ENCODE results near the gene ALK.

Gene ALK

DNA sequence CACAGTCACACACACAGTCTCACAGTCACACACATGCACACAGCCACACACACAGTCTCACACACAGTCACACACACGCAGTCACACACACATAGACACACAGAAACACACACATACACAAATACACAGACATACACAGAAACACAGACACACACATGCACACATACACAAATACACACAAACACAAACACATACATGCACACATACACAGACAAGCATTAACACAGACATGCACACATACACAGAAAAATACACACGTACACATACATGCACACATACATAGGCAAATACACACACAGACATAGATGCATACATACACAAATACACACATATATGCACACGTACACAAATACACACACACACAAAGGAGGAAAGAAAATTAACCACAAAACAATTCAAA is 150.5 kb downstream of the ALK start:
- Histone ChIP-seq H3K9ac (ENCODE audit: insufficient read length, low read depth) (no peak overlapping the region), H3K4me1 (ENCODE audit: insufficient read depth, insufficient read length) (no peaks in the 10 kb centered on the region), H3K36me3 (ENCODE audit: insufficient read depth, insufficient read length, low read length) (no peaks in the 10 kb centered on the region), H3K9me3 (ENCODE audit: insufficient read depth, low read length) (no peaks in the 10 kb centered on the region), H3K4me3 (ENCODE audit: insufficient read length, low read depth) (no peak overlapping the region), H3K27me3 (ENCODE audit: insufficient read depth, insufficient read length) (no peaks in the 10 kb centered on the region)
- TF ChIP-seq YY1 (IDR thresholded peaks at IDR 0.05; ENCODE audit: insufficient read depth, insufficient read length), result no peak
- TF ChIP-seq SUZ12 (IDR thresholded peaks at IDR 0.05; ENCODE audit: extremely low read depth, insufficient read depth, insufficient read length), result no peak
- TF ChIP-seq ZNF274 (IDR thresholded peaks at IDR 0.05; ENCODE audit: low read depth, low read length), result no peak
- DNase-seq (ENCODE audit: low read depth, low spot score), result no peak

DNA sequence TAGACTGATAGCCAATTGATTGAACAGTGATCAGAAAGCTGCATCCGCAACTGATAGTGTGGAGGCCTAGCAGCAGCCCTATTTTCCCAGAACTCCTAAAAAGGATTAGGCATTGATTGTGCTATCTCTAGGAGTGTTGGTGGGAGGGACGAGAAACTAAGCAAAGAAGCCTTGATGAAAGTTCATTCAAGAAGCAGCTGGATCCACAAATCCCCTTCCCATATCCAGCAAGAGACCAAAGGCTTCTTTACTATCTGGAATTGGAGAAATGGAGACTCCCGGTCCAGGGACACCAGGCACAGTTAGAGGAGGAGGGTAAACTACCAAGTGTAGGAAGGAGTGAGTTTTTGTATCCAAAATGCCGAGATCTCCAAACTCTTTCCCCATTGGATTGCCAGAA is 151.5 kb downstream of the ALK start:
- no peak for DNase-seq (ENCODE audit: low read depth, low spot score)
- TF ChIP-seq SUZ12 (IDR thresholded peaks at IDR 0.05; ENCODE audit: extremely low read depth, insufficient read depth, insufficient read length) (no peak), YY1 (IDR thresholded peaks at IDR 0.05; ENCODE audit: insufficient read depth, insufficient read length) (no peak), ZNF274 (IDR thresholded peaks at IDR 0.05; ENCODE audit: low read depth, low read length) (no peak)
- no peaks in the 10 kb centered on the region for H3K9me3 ChIP-seq (ENCODE audit: insufficient read depth, low read length)
- no peak overlapping the region for H3K4me3 ChIP-seq (ENCODE audit: insufficient read length, low read depth)
- H3K4me1 ChIP-seq (ENCODE audit: insufficient read depth, insufficient read length), result no peaks in the 10 kb centered on the region
- no peaks in the 10 kb centered on the region for H3K27me3 ChIP-seq (ENCODE audit: insufficient read depth, insufficient read length)
- no peak overlapping the region for H3K9ac ChIP-seq (ENCODE audit: insufficient read length, low read depth)
- no peaks in the 10 kb centered on the region for H3K36me3 ChIP-seq (ENCODE audit: insufficient read depth, insufficient read length, low read length)

DNA sequence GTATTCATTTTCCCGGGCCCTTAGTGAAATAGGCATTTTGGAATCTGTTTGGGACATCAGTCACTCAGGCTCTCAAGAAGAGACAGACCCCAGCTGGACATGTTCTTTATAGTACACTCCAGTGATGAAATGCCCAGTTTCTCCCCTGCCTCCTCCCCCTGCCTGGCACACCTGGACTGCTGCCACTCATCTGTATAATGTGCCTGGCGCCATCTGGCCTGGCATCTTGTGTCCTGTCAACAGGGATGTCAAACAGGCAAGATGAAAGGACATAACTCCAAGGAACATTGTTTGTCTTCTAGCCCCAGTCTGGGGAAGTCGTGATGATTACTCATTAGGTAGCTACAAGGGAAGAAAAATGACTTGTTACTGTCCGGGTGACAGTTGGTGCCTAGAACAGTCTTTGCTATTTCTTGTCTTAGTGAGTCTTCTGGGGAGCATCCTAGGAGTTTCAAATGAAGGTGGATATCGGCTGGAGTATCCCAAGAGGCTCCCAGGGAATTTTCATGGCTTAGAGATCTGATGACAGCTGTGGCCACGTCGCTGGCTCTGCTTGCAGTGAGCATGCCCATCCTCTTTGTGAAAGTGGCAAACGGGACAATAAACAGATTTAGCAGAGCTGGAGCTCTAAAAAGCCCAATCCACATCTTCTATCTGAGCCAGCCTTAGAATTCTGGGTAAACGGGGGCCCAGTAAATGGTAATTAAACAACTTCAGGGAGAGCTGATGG is 153.6 kb downstream of the ALK start:
- no peaks in the 10 kb centered on the region for H3K36me3 ChIP-seq (ENCODE audit: insufficient read depth, insufficient read length, low read length)
- H3K27me3 ChIP-seq (ENCODE audit: insufficient read depth, insufficient read length), result no peaks in the 10 kb centered on the region
- no peaks in the 10 kb centered on the region for H3K4me1 ChIP-seq (ENCODE audit: insufficient read depth, insufficient read length)
- DNase-seq (ENCODE audit: low read depth, low spot score), result no peak
- TF ChIP-seq YY1 (IDR thresholded peaks at IDR 0.05; ENCODE audit: insufficient read depth, insufficient read length), result no peak
- no peak for TF ChIP-seq ZNF274 (IDR thresholded peaks at IDR 0.05; ENCODE audit: low read depth, low read length)
- no peak for TF ChIP-seq SUZ12 (IDR thresholded peaks at IDR 0.05; ENCODE audit: extremely low read depth, insufficient read depth, insufficient read length)
- H3K9ac ChIP-seq (ENCODE audit: insufficient read length, low read depth), result no peak overlapping the region
- H3K4me3 ChIP-seq (ENCODE audit: insufficient read length, low read depth), result no peak overlapping the region
- no peaks in the 10 kb centered on the region for H3K9me3 ChIP-seq (ENCODE audit: insufficient read depth, low read length)

DNA sequence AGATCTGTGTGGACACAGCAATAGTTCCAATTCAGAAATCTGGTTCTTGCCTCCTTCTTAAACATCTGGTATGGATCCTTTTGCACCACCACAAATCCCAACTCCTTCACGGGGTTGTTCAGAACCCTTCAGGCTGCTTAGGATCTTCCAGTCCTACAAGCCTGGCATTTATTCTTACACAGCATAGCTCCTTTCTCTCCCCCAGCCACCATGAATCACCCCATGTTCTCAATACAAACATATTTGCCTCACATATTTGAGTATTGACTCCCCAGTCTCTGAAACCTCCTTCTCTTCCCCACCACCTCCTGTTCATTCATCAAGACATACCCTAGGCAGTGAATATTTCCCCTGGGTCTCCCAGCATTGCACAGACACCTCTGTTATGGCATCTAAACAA is 155.2 kb downstream of the ALK start:
- TF ChIP-seq YY1 (IDR thresholded peaks at IDR 0.05; ENCODE audit: insufficient read depth, insufficient read length) (no peak), SUZ12 (IDR thresholded peaks at IDR 0.05; ENCODE audit: extremely low read depth, insufficient read depth, insufficient read length) (no peak), ZNF274 (IDR thresholded peaks at IDR 0.05; ENCODE audit: low read depth, low read length) (no peak)
- Histone ChIP-seq H3K36me3 (ENCODE audit: insufficient read depth, insufficient read length, low read length) (no peaks in the 10 kb centered on the region), H3K9me3 (ENCODE audit: insufficient read depth, low read length) (no peaks in the 10 kb centered on the region), H3K4me1 (ENCODE audit: insufficient read depth, insufficient read length) (no peaks in the 10 kb centered on the region), H3K27me3 (ENCODE audit: insufficient read depth, insufficient read length) (no peaks in the 10 kb centered on the region), H3K9ac (ENCODE audit: insufficient read length, low read depth) (no peak overlapping the region), H3K4me3 (ENCODE audit: insufficient read length, low read depth) (no peak overlapping the region)
- DNase-seq (ENCODE audit: low read depth, low spot score), result no peak

DNA sequence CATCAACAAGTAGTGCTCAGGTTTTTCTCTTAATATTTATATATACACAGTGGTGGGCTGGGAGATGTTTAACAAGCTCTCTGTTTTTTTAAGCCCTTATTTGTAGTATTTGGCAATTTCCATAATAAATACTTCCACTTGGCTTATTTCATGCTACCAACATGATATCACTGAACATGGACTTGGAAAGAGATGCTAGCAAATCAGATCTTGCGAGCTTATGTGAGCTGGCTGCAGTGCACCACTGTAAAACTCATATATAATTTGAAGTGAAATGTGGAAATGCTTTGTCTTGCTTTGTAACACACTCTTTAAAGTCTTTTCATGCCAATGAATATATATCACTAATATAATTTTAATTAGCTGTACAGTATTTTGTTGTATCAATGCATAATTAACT is 155.7 kb downstream of the ALK start:
- Histone ChIP-seq H3K27me3 (ENCODE audit: insufficient read depth, insufficient read length) (no peaks in the 10 kb centered on the region), H3K9ac (ENCODE audit: insufficient read length, low read depth) (no peak overlapping the region), H3K4me1 (ENCODE audit: insufficient read depth, insufficient read length) (no peaks in the 10 kb centered on the region), H3K36me3 (ENCODE audit: insufficient read depth, insufficient read length, low read length) (no peaks in the 10 kb centered on the region), H3K4me3 (ENCODE audit: insufficient read length, low read depth) (no peak overlapping the region), H3K9me3 (ENCODE audit: insufficient read depth, low read length) (no peaks in the 10 kb centered on the region)
- DNase-seq (ENCODE audit: low read depth, low spot score), result no peak
- TF ChIP-seq ZNF274 (IDR thresholded peaks at IDR 0.05; ENCODE audit: low read depth, low read length) (no peak), YY1 (IDR thresholded peaks at IDR 0.05; ENCODE audit: insufficient read depth, insufficient read length) (no peak), SUZ12 (IDR thresholded peaks at IDR 0.05; ENCODE audit: extremely low read depth, insufficient read depth, insufficient read length) (no peak)

DNA sequence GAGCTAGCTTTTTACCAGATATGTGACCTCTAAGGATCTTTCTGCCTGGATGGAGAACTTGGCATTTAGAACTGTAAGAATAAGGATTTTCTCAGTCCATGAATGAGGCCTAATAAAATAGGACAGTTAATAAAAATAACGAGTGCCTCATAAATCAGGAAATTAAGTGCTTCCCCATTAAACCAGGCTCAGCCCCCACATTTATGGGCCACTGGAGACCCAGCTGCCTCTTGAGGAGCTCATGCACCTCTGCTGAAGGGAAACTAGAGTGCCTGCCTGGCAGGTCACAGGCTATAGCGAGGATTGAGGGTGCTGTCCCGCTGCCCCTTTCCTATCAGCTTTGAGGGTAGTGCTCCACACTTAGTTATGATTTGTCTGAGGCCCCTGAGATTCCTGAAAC is 158.0 kb downstream of the ALK start:
- Histone ChIP-seq H3K4me1 (ENCODE audit: insufficient read depth, insufficient read length) (no peaks in the 10 kb centered on the region), H3K27me3 (ENCODE audit: insufficient read depth, insufficient read length) (no peaks in the 10 kb centered on the region), H3K36me3 (ENCODE audit: insufficient read depth, insufficient read length, low read length) (no peaks in the 10 kb centered on the region), H3K9me3 (ENCODE audit: insufficient read depth, low read length) (no peaks in the 10 kb centered on the region), H3K9ac (ENCODE audit: insufficient read length, low read depth) (no peak overlapping the region), H3K4me3 (ENCODE audit: insufficient read length, low read depth) (no peak overlapping the region)
- DNase-seq (ENCODE audit: low read depth, low spot score), result no peak
- TF ChIP-seq YY1 (IDR thresholded peaks at IDR 0.05; ENCODE audit: insufficient read depth, insufficient read length) (no peak), ZNF274 (IDR thresholded peaks at IDR 0.05; ENCODE audit: low read depth, low read length) (no peak), SUZ12 (IDR thresholded peaks at IDR 0.05; ENCODE audit: extremely low read depth, insufficient read depth, insufficient read length) (no peak)

DNA sequence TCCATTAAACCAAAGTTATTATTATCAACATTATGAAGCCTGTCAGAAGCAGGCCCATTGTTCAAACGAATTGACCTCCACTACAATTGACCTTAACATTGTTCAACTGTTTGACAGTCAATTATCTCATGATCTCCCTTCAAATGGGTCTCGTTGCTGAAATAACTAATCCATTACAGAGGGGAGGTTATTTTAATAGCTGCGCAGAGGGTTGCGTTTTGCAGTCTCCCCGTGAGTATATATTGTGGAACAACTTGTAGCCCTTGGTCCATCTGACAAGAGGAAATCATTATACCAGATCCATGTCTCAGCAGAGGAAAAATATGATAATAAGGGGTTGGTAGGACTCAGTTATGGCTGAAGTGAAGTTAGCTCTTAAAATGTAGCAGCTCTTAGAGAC is 159.1 kb downstream of the ALK start:
- Histone ChIP-seq H3K4me1 (ENCODE audit: insufficient read depth, insufficient read length) (no peaks in the 10 kb centered on the region), H3K36me3 (ENCODE audit: insufficient read depth, insufficient read length, low read length) (no peaks in the 10 kb centered on the region), H3K9me3 (ENCODE audit: insufficient read depth, low read length) (no peaks in the 10 kb centered on the region), H3K27me3 (ENCODE audit: insufficient read depth, insufficient read length) (no peaks in the 10 kb centered on the region), H3K9ac (ENCODE audit: insufficient read length, low read depth) (no peak overlapping the region), H3K4me3 (ENCODE audit: insufficient read length, low read depth) (no peak overlapping the region)
- no peak for TF ChIP-seq SUZ12 (IDR thresholded peaks at IDR 0.05; ENCODE audit: extremely low read depth, insufficient read depth, insufficient read length)
- TF ChIP-seq YY1 (IDR thresholded peaks at IDR 0.05; ENCODE audit: insufficient read depth, insufficient read length), result no peak
- TF ChIP-seq ZNF274 (IDR thresholded peaks at IDR 0.05; ENCODE audit: low read depth, low read length), result no peak
- no peak for DNase-seq (ENCODE audit: low read depth, low spot score)

Data from NT2/D1 (cell line).